Right hindlimb (tissue), 1 donor: ENCODE results near the gene RASAL2.

Experiments
- DNase-seq: peaks from one replicate; pipeline ENCODE4 v3.0.0-alpha.2; 2018

RASAL2 gene

GRCh38 chr1:178093951-178094738 lies at the start of gene RASAL2:
RASAL2 (plus strand) TSS chr1:178094104; CDS start chr1:178094493, 389 bp downstream.
- DNase-seq = peak; percentile 81

- DNase-seq = no peak
Measured at GRCh38 chr1:178046591-178047270, 47.2 kb upstream of the RASAL2 start.

- DNase-seq = no peak
Measured at GRCh38 chr1:178047403-178048093, 46.4 kb upstream of the RASAL2 start.

GRCh38 chr1:178048426-178048825 lies 45.5 kb upstream of the RASAL2 start:
- DNase-seq = no peak

- DNase-seq = no peak
Measured at GRCh38 chr1:178048883-178049282, 45.0 kb upstream of the RASAL2 start.

GRCh38 chr1:178050084-178050483 lies 43.8 kb upstream of the RASAL2 start:
- DNase-seq = no peak

- no peak for DNase-seq
Measured at GRCh38 chr1:178051071-178051470, 42.8 kb upstream of the RASAL2 start.

- DNase-seq = no peak
Measured at GRCh38 chr1:178052650-178053461, 41.0 kb upstream of the RASAL2 start.

- DNase-seq = peak; percentile 31
Measured at GRCh38 chr1:178055093-178055492, 38.8 kb upstream of the RASAL2 start.

- DNase-seq = no peak
Measured at GRCh38 chr1:178055779-178056471, 38.0 kb upstream of the RASAL2 start.

GRCh38 chr1:178057141-178057765 lies 36.7 kb upstream of the RASAL2 start:
- DNase-seq = no peak

GRCh38 chr1:178057912-178058534 lies 35.9 kb upstream of the RASAL2 start:
- no peak for DNase-seq

- no peak for DNase-seq
Measured at GRCh38 chr1:178060789-178061556, 32.9 kb upstream of the RASAL2 start.

- no peak for DNase-seq
Measured at GRCh38 chr1:178061620-178062019, 32.3 kb upstream of the RASAL2 start.

- DNase-seq = no peak
Measured at GRCh38 chr1:178064191-178064821, 29.6 kb upstream of the RASAL2 start.

GRCh38 chr1:178065250-178065649 lies 28.7 kb upstream of the RASAL2 start:
- DNase-seq = no peak

- no peak for DNase-seq
Measured at GRCh38 chr1:178066296-178066907, 27.5 kb upstream of the RASAL2 start.

GRCh38 chr1:178066908-178067614 lies 26.8 kb upstream of the RASAL2 start:
- no peak for DNase-seq

- no peak for DNase-seq
Measured at GRCh38 chr1:178071811-178072210, 22.1 kb upstream of the RASAL2 start.
